ENCODE data around the gene MPZL1.

- TF ChIP-seq ISL1 (CRISPR knock-in tag; IDR thresholded peaks at IDR 0.05) (no peak), ZNF8 (CRISPR knock-in tag; IDR thresholded peaks at IDR 0.05) (no peak), ZNF70 (CRISPR knock-in tag; IDR thresholded peaks at IDR 0.05) (no peak), CREB5 (CRISPR knock-in tag; IDR thresholded peaks at IDR 0.05; ENCODE audit: low read depth) (no peak)
Observed at GRCh38 chr1:167836197-167836596, 114.4 kb downstream of the MPZL1 start.
